SU-DHL-6 (cell line): ENCODE results near the gene SLC39A6.
"Not testable (repeated sequence)": the region's sequence is repeated elsewhere in the genome, so short reads cannot be mapped to it uniquely, and the experiment has no call there.

Experiments used
- H2AFZ ChIP-seq: fragments of 200-600 bp; sonication (generic); 2 replicates; pipeline ENCODE4 v1.6.1; 2014; ENCODE audit warnings: low read depth, mild to moderate bottlenecking, moderate library complexity, mixed read lengths, antibody characterized with exemption, low read length; ENCODE audit not compliant: severe bottlenecking
- H3F3A ChIP-seq: fragments of 200-600 bp; shearing (Covaris generic); 2 replicates; pipeline ENCODE4 v1.6.0; 2016; ENCODE audit warnings: antibody characterized with exemption, mild to moderate bottlenecking; ENCODE audit not compliant: insufficient read depth
- H3K27ac ChIP-seq: fragments of 200-600 bp; sonication (generic); 2 replicates; pipeline ENCODE4 v1.5.1; 2016; ENCODE audit warnings: low read depth, mild to moderate bottlenecking, low read length, moderate library complexity, mixed read lengths
- H3K27me3 ChIP-seq: fragments of 200-600 bp; sonication (generic), shearing (Covaris generic); 2 replicates; pipeline ENCODE4 v1.6.0; 2014; ENCODE audit warnings: mild to moderate bottlenecking, low read length
- H3K36me3 ChIP-seq: fragments of 200-600 bp; sonication (generic); 2 replicates; pipeline ENCODE4 v1.6.1; 2014; ENCODE audit warnings: mild to moderate bottlenecking, low read length, mixed read lengths
- H3K4me2 ChIP-seq: fragments of 300-600, 200-600 bp; shearing (Covaris generic), sonication (generic); 2 replicates; pipeline ENCODE4 v1.6.0; 2014; ENCODE audit warnings: low read length, low read depth, mild to moderate bottlenecking; ENCODE audit not compliant: poor library complexity, severe bottlenecking
- H3K4me3 ChIP-seq: fragments of 200-600 bp; sonication (generic); 2 replicates; pipeline ENCODE4 v1.5.1; 2014; ENCODE audit warnings: antibody characterized with exemption, low read length, mild to moderate bottlenecking, mixed read lengths; ENCODE audit not compliant: insufficient read depth, poor library complexity, severe bottlenecking
- H3K79me2 ChIP-seq: fragments of 200-600 bp; sonication (generic); 2 replicates; pipeline ENCODE4 v1.6.1; 2014; ENCODE audit warnings: mild to moderate bottlenecking, low read length, moderate library complexity; ENCODE audit not compliant: insufficient read depth
- H3K9ac ChIP-seq: fragments of 200-600 bp; sonication (generic); 2 replicates; pipeline ENCODE4 v1.7.0; 2014; ENCODE audit warnings: mild to moderate bottlenecking, low read length
- H3K9me2 ChIP-seq: fragments of 200-600 bp; sonication (generic); replicated peaks from 2 replicates; pipeline ENCODE4 v1.6.1; 2014; ENCODE audit warnings: low read length; ENCODE audit not compliant: insufficient read depth
- H3K9me3 ChIP-seq: fragments of 200-600 bp; sonication (generic); 2 replicates; pipeline ENCODE4 v1.6.1; 2014; ENCODE audit warnings: low read length, mixed read lengths; ENCODE audit not compliant: insufficient read depth
- H4K20me1 ChIP-seq: fragments of 200-600 bp; sonication (generic); 2 replicates; pipeline ENCODE4 v1.6.1; 2014; ENCODE audit warnings: low read depth, mild to moderate bottlenecking, antibody characterized with exemption, low read length, moderate library complexity, mixed read lengths
- CTCF ChIP-seq: fragments of 200-600 bp; sonication (generic); IDR thresholded peaks from one replicate; pipeline ENCODE4 v1.5.1; 2017; ENCODE audit warnings: antibody characterized with exemption, mild to moderate bottlenecking, low read length, moderate library complexity; ENCODE audit not compliant: insufficient read depth, poor library complexity, severe bottlenecking
- EZH2phosphoT487 ChIP-seq: fragments of 200-600 bp; sonication (generic), shearing (Covaris generic); conservative IDR thresholded peaks from 2 replicates; pipeline ENCODE4 v1.6.1; 2018; ENCODE audit warnings: mild to moderate bottlenecking, antibody characterized with exemption, low read length, moderate library complexity, mixed read lengths

Gene SLC39A6

GRCh38 chr18:36124841-36125240 is 4.3 kb downstream of the SLC39A6 start:
- no peak overlapping the region for H2AFZ ChIP-seq
- no peaks in the 10 kb centered on the region for H3F3A ChIP-seq
- H3K4me2 ChIP-seq: no peak overlapping the region
- TF ChIP-seq EZH2phosphoT487 (no peak), CTCF (no peak)
- H3K79me2 ChIP-seq: peaks cover 28% of the 10 kb centered on the region
- no peaks in the 10 kb centered on the region for H3K27me3 ChIP-seq
- no peak overlapping the region for H3K4me3 ChIP-seq
- H3K27ac ChIP-seq: no peak overlapping the region
- H3K9me3 ChIP-seq: no peaks in the 10 kb centered on the region
- H3K9me2 ChIP-seq: no peaks in the 10 kb centered on the region
- H3K9ac ChIP-seq: no peak overlapping the region
- H4K20me1 ChIP-seq: no peaks in the 10 kb centered on the region
- peaks cover 30% of the 10 kb centered on the region for H3K36me3 ChIP-seq

- no peaks in the 10 kb centered on the region for H4K20me1 ChIP-seq
- H3K27ac ChIP-seq: no peak overlapping the region
- H3K9me3 ChIP-seq: no peaks in the 10 kb centered on the region
- no peak overlapping the region for H3K4me3 ChIP-seq
- H2AFZ ChIP-seq: no peak overlapping the region
- H3K27me3 ChIP-seq: no peaks in the 10 kb centered on the region
- no peaks in the 10 kb centered on the region for H3K79me2 ChIP-seq
- no peak for TF ChIP-seq CTCF
- TF ChIP-seq EZH2phosphoT487: no peak
- H3K9ac ChIP-seq: no peak overlapping the region
- no peak overlapping the region for H3K4me2 ChIP-seq
- no peaks in the 10 kb centered on the region for H3K9me2 ChIP-seq
- peaks cover 34% of the 10 kb centered on the region for H3K36me3 ChIP-seq
- no peaks in the 10 kb centered on the region for H3F3A ChIP-seq
These were observed 8.8 kb downstream of the SLC39A6 start for GRCh38 chr18:36120297-36120696.

- not testable (repeated sequence) for H3K4me3 ChIP-seq, H3K27me3 ChIP-seq, H3K9ac ChIP-seq, H2AFZ ChIP-seq, H4K20me1 ChIP-seq, H3K9me3 ChIP-seq, H3K9me2 ChIP-seq, H3F3A ChIP-seq, H3K27ac ChIP-seq, H3K4me2 ChIP-seq, H3K79me2 ChIP-seq
- H3K36me3 ChIP-seq: peaks cover 42% of the 10 kb centered on the region
These were observed 12.4 kb downstream of the SLC39A6 start for GRCh38 chr18:36116771-36117170.

GRCh38 chr18:36114738-36115137 is 14.4 kb downstream of the SLC39A6 start:
- Histone ChIP-seq H3K9ac (no peak overlapping the region), H3F3A (no peaks in the 10 kb centered on the region), H3K9me2 (no peaks in the 10 kb centered on the region), H3K27me3 (no peaks in the 10 kb centered on the region), H3K36me3 (peaks cover 35% of the 10 kb centered on the region), H3K27ac (no peak overlapping the region), H3K4me3 (no peak overlapping the region), H2AFZ (no peak overlapping the region), H3K9me3 (no peaks in the 10 kb centered on the region), H4K20me1 (no peaks in the 10 kb centered on the region), H3K79me2 (no peaks in the 10 kb centered on the region), H3K4me2 (no peak overlapping the region)
- no peak for TF ChIP-seq EZH2phosphoT487
- TF ChIP-seq CTCF: no peak
